AML-193 (cell line): Measurements from ENCODE around the gene RBM27.
"Not testable (repeated sequence)": the region's sequence is repeated elsewhere in the genome, so short reads cannot be mapped to it uniquely, and the experiment has no call there.

Source experiments
- DNase-seq, 2 experiments: peaks; one replicate each; lab custom pipeline; 2025; lab: John Stamatoyannopoulos, UW

RBM27 gene

GRCh38 chr5:146205499-146206202 is 2.2 kb downstream of the RBM27 start:
- DNase-seq = no peak

- DNase-seq = no peak
Measured at GRCh38 chr5:146206257-146206656, 2.9 kb downstream of the RBM27 start.

GRCh38 chr5:146208916-146209522 is 5.6 kb downstream of the RBM27 start:
- no peak for DNase-seq

- no peak for DNase-seq
Measured at GRCh38 chr5:146209714-146210113, 6.3 kb downstream of the RBM27 start.

GRCh38 chr5:146210810-146211209 is 7.4 kb downstream of the RBM27 start:
- DNase-seq = not testable (repeated sequence)

GRCh38 chr5:146213210-146213826 is 9.9 kb downstream of the RBM27 start:
- no peak for DNase-seq

GRCh38 chr5:146214881-146215280 is 11.5 kb downstream of the RBM27 start:
- not testable (repeated sequence) for DNase-seq

- no peak for DNase-seq
Measured at GRCh38 chr5:146218168-146218567, 14.8 kb downstream of the RBM27 start.

- no peak for DNase-seq
Measured at GRCh38 chr5:146219243-146219642, 15.8 kb downstream of the RBM27 start.

- DNase-seq = no peak
Measured at GRCh38 chr5:146221234-146221633, 17.8 kb downstream of the RBM27 start.

- DNase-seq = no peak
Measured at GRCh38 chr5:146222005-146222404, 18.6 kb downstream of the RBM27 start.

GRCh38 chr5:146223179-146223578 is 19.8 kb downstream of the RBM27 start:
- no peak for DNase-seq

GRCh38 chr5:146229222-146229621 is 25.8 kb downstream of the RBM27 start:
- DNase-seq = no peak

- no peak for DNase-seq
Measured at GRCh38 chr5:146232223-146232622, 28.8 kb downstream of the RBM27 start.

- DNase-seq = no peak
Measured at GRCh38 chr5:146233441-146233840, 30.0 kb downstream of the RBM27 start.

GRCh38 chr5:146238973-146239372 is 35.6 kb downstream of the RBM27 start:
- DNase-seq = no peak

- no peak for DNase-seq
Measured at GRCh38 chr5:146240951-146241350, 37.5 kb downstream of the RBM27 start.

GRCh38 chr5:146243247-146243646 is 39.8 kb downstream of the RBM27 start:
- DNase-seq = no peak

GRCh38 chr5:146248561-146248960 is 45.2 kb downstream of the RBM27 start:
- no peak for DNase-seq

GRCh38 chr5:146249801-146250200 is 46.4 kb downstream of the RBM27 start:
- peak; percentile 27 to 36 for DNase-seq
